ENCODE measurements around the gene MRPS14. TPM values are rescaled to one million over a fixed set of nuclear protein-coding genes. Genes with fewer than 3 reads are reported as not detected.
"Not testable (repeated sequence)": the region's sequence is repeated elsewhere in the genome, so short reads cannot be mapped to it uniquely, and the experiment has no call there.

Gene MRPS14
- total RNA-seq, 1 donor from 2014 or later, result 35.5 TPM

DNA sequence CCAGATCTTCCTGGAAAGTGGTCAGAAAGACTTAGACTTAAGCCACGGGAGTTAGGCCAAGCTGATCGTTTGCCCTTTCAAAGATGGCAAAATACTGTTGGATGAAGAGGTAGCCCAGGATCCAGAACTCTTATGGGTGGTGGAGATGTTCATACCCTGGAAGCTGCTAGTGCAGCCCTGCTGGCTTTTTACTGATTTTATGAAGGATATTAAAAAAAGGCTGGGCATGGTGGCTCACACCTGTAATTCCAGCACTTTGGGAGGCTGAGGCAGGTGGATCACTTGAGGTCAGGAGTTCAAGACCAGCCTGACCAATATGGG lies 657 bp upstream of the MRPS14 start:
- DNase-seq (ENCODE audit: low spot score), result not testable (repeated sequence)

DNA sequence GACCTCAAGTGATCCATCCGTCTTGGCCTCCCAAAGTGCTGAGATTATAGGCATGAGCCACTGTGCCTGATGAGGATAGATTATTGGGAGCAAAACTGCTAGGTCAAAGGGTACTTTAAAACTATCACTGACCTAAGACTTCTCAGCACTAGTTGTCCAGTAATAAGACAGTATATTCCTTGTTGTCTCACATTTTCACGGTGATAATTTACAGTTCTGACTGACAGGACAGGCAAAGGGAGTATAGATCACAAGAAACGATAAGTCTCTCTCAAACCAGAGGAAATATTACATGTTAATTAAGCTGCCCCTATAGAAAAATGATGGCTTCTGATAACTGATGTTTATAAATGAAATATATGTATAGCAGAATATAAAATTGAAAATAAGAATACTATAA lies 3.7 kb downstream of the MRPS14 start:
- DNase-seq (ENCODE audit: low spot score), result no peak

DNA sequence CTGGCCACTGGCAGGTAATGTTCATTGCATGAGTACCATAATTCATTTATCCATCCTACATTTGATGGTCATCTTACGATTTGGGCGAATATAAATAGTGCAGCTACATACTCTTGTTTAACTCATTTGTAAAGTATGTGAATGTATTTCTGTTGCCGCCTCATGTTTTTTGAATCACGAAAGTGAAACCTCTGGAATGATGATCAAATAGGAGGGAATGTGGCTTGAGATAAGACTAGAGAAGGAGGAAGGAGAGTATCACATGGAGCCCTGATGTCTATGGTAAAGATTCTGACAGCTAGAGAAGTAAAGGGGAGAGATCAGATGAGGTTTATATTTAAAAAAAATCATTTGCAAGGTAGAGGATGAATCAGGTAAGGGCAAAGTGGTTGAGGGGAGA lies 8.0 kb downstream of the MRPS14 start:
- DNase-seq (ENCODE audit: low spot score), result no peak

DNA sequence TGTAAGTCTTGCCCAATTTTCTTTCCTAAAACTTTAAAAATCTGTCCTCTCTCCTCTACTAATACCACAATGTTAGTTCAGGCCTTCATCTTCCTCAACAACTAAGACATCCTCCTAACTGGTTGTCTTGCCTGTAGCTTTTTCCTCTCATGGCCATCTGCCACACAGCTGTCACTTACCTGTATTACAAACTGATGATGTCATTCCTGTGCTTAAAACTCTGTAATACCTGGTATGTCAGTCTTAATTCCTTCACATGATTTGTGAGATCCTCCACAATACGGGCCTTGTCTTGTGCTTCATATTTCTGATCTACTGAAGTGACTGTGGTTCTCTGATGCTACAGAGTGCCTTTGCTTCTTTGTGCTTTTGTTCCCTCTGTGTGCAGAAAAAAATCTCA lies 9.8 kb downstream of the MRPS14 start:
- DNase-seq (ENCODE audit: low spot score), result no peak

DNA sequence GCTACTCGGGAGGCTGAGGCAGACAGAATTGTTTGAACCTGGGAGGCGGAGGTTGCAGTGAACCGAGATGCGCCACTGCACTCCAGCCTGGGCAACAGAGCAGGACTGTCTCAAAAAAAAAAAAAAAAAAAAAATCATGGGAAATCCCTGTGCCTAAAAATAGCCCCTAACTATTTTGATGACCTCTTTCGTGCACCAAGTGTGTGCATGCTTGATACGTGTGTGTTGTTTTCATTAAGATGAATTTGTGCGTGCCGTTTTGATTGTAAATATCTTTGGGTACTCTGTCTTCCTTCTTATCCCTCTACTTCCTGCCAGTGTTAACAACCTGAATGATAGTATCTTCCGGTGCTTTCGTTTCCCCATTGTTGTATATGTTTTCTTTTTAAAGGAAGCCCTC lies 13.7 kb downstream of the MRPS14 start:
- no peak for DNase-seq (ENCODE audit: low spot score)

DNA sequence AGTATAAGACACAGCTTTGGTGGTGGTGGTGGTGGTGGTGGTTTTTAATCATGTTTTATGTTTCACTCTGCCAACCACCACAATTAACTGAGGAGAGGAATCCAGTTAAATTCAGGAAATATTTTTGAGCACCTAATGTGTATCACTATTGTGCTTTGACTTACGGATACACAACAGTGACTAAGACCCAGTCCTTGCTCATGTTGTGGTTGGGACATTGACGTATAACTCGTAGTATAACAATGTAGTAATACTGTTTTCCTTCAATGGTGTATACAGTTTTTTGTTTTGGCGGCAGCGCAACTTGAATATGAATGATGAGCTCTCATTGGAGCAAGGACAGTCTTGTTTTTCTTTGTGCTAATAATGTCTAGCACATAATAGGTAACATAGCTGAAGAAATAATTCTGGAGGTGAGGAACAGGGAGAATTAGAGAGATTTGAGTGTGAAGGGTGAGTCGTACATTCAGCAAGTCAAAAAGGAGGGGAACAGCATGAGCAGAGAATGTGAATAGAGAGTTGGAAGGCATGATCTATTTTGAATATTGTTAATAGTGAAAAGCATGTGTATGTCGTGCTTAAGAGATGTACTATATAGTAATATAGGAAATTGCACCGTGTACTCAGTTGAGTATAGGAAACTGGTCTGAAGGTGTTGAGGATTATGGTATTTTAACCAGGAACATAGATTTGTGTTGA lies 18.0 kb downstream of the MRPS14 start:
- no peak for DNase-seq (ENCODE audit: low spot score)

DNA sequence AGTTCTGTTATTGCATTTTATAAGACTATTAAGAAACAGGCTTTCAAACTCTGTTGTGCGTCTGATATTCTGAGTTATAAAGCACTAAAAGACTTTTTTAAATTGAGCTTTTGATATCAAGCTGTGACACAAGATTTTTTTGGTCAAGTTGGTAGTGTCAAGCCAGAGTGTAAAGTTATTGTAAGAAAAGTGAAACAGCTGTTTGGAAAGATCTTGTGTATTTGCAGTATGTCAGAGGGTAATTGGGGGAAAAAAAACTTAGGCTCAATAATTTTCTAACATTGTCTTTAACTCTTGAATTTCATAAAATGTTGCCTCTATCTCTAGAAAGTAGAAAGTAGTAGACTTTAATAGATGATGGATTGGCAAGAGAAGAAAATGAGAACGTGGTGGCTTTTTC lies 19.7 kb downstream of the MRPS14 start:
- no peak for DNase-seq (ENCODE audit: low spot score)

DNA sequence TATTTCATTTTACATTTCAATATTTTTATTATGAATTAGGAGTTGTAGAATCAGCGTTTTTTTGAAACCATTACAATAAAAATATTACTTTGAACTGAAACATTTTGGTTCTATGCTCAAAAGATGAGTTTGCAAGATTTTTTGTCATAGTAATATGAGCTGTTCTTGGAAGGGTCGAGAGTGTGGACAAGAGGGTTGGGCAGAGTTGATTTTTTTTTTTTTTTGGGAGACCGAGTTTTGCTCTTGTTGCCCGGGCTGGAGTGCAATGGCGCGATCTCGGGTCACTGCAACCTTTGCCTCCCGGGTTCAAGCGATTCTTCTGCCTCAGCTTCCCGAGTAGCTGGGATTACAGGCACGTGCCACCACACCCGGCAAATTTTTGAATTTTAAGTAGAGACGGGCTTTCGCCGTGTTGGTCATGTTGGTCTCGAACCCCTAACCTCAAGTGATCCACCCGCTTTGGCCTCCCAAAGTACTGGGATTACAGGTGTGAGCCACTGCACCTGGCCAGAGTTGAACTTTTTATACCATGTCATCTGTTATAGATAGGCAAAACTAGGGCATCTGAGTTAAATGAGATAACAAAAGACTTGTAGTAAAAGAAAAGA lies 20.2 kb downstream of the MRPS14 start:
- no peak for DNase-seq (ENCODE audit: low spot score)

DNA sequence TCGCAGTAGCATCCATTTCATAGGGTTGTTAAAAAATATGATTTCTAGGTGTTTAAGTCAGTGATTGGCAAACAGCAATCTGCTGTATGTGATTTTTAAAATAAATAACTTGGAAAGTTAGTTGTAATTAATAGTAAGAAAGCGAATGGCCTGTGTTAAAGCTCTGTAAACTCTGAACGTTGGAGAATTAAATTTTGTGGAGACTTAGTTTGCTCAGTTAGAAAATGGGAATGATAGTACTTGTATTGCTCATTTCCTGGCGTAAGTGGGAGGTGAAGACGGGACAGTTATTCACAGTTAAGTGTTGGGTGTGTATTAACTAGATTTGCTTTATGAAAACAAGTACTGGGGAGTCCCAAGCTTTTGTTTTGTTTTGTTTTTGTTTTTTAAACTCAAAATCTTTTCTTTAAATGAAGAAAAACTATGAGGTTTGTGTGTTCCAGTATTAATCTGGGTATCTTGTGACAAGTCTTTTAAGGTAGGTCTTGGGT lies 22.5 kb downstream of the MRPS14 start:
- DNase-seq (ENCODE audit: low spot score), result no peak

DNA sequence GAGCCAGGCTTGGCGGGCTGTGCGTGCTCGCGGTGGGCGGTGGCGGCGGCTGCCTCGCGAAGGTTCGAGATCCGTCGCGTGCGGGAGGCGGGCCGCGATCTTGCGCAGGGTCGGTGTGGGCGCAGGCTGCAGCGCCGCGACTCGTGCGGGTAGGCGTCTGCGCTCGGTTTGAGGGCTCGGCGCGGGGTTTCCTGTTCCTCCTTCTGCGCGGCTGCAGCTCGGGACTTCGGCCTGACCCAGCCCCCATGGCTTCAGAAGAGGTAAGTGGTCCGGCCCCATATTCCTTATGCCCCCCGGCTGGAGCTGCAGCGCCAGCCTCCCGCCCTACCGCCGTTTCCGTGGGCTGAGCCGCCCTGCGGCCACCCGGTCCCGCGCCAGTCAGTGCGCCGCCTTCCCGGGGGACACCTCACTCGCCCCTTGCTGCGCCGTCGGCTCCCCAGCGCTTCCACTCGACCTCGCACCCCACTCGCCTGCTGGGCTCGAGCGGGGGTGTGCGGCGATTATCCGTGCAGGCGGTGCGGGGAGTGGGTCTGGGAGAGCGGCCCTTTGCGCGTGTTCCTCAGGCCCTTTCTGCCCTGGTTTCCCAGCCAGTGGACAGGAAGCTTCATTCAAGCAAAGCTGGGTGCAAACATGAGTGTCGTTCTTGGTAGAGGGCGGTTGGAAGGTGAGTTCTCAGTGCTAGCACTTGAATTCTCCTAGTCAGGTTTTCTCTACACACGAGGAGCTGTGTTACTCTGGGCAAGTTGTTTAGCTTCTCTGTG lies 23.1 kb downstream of the MRPS14 start, which contains the start of gene CACYBP:
CACYBP (plus strand) TSS at position 12 of the 761 bp plus-strand sequence; CDS start at position 246, 234 bp downstream.
- peak; percentile 47 for DNase-seq (ENCODE audit: low spot score)

DNA sequence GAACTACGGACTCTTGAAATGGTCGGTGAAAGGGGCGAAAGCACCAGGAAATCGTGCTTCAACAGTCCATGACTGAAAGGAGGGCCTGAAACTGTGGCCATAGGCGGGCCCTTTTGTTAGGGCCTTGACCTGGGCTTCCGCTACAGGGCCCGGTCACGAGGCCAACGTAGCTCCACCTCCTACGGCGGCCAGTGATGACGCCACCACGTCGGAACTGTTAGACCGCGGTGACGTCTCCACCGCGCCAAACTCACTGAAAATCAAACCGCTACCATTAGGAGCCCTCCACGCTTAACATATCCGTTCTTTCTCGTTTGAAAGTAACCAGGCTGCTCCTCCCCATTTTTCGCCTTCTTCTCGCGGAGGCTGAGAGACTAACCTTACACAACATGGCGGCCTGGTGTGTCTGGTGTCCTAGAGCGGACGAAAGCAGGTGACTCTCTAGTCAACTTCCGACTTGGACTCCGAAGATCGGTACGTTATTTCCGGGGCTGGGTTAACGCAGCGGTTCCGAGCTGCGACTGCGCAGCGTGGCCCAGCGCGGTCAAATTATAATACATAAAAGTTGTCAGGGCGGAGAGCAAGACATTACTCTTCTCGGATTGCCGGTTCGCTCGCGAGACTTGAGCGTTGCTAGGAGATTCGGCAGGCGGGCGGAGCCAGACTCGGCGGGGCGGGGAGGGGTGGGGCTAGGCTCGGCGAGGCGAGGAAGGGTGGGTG lies 23.8 kb downstream of the MRPS14 start:
- peak; percentile 99 for DNase-seq (ENCODE audit: low spot score)

DNA sequence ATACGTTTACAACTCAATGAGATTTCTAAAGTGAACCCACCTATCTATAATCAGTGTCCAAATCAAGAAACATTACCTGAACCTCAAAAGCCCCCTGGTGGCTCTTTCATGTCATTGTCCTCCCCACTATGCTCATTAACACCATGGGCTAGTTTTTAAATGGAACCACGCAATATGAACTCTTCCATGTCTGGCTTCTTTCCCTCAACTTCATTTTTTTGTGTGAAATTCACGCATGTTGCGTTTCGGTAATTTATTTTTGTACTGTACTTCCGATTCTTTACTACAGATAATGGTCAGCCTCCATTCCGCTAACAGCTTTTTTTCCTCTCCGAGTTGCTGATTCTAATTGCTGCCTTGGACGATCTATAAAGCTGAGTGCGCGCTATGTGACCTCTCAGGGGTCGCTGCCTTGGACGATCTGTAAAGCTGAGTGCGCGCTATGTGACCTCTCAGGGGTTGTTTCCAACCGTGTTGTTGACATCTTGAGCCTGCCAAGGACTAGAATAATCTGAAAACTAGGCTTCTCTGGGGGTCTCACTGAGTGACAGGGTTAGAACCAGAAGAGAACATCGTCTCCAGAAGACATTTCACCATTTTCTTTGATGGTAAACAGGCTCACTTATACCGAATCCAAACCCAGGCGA lies 24.5 kb downstream of the MRPS14 start:
- peak; percentile 47 for DNase-seq (ENCODE audit: low spot score)

DNA sequence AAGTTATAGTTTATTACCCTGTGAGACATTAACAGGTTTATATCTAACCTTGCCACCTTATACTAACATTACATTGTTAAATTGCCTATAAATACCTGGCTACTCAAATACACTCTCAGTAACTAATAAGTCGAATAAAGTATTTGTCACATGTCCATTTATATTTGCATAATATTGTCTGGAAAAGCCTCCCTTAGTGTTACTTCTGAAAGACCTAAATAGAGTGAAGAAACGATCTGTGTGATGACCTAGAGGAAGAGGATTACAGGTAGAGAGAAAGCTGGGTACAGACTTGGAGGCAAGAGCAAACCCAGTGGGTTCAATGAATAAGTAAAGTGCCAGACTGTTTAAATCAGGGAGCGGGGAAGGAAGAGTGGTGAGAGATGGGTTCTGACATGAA lies 26.2 kb downstream of the MRPS14 start:
- no peak for DNase-seq (ENCODE audit: low spot score)

DNA sequence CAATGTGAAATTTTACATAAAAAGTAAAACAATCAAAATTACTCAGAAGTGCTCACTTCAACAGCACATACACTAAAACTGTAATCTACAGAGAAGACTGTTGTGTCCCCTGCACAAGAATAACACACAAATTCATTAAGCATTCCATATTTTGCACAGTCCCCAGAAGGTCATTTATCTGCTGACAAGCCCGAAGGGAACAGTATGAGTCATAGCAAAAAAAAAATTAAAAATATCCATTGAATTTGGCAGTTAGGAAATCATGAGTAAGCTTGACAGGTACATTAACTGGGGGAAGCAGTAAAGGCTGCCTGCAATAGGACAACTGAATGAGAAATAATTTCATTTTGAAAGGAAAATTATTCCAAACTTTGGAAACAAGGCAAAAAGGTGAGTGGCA lies 26.7 kb downstream of the MRPS14 start:
- no peak for DNase-seq (ENCODE audit: low spot score)

DNA sequence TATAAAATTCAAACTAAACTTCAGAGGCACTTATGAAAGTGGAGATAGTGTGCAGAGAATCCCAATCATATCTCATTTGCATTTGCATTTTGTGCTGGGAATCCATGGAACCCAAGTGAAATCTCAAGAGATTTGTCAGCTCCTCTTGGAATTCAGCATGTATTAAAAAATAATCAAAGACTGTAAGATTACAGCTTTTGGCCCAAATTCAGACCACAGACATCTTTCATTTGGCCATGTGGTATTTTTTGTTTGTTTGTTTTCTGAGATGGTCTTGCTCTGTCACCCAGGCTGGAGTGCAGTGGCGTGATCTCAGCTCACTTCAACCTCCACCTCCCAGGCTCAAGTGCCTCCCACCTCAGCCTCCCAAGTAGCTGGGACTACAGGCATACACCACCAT lies 27.3 kb downstream of the MRPS14 start:
- DNase-seq (ENCODE audit: low spot score), result no peak

DNA sequence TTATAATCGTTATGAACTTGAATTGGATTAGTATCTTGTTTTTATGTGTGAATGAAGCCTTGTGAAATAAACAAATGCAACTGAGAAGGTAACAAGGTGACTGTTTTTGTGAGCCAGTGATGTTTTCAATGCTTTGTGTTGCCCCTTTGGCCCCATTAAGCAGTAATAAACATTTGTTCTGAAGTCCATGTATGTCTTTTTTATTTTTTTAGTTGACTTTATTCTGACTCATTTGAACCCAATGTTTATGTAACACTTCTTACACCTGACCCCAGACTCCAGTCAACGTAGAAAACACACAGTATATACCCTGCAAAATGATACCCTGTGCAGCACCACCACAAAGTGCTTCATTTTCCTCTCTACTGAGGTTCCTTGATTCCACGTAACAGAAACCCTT lies 28.1 kb downstream of the MRPS14 start:
- DNase-seq (ENCODE audit: low spot score), result no peak

DNA sequence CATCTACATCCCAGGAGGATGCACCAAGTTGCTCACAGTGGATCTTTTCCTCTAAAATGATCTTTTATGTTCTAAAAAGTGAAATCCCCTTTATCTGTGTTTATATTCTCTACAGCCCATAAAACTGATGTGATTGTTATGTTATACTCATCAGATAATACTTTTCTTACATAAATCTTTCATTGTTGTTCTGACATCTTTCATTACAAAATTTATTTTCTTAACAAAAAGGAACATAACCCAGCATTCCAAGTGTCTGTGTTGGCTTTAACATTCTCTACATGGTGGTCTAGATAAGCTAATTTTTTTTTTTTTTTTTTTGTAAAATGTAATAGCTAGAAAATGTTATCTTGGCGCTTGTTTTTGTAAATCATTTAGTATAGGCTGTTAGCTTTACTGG lies 31.8 kb downstream of the MRPS14 start:
- no peak for DNase-seq (ENCODE audit: low spot score)

DNA sequence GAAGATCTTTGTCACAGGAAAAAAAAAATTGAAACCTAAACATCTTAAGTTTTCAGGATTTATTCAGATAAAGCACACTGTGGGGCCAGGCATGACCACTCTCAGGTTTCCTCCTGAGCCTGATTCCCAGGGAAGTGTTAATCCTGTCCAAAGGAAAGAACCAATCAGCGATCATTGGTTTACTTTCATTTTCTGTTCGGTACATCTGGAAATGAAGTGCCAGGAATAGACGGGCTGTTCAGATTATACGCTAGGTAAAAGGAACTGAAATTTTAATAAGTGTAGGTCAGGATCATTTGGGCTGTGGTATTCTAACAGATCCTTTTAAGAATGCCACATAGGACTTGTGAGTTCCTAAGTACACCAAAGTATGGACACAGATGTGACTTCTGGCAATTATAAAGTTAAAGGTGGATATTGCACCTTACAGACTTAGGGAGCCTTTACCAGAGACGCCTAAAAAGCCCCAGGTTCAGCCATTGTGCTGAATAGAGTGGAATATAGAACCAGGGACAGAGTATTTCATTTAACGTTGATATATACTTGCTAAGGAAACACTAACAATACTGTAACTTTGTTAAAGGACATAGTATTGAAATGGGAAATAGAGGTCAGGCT lies 32.7 kb downstream of the MRPS14 start:
- DNase-seq (ENCODE audit: low spot score), result no peak

DNA sequence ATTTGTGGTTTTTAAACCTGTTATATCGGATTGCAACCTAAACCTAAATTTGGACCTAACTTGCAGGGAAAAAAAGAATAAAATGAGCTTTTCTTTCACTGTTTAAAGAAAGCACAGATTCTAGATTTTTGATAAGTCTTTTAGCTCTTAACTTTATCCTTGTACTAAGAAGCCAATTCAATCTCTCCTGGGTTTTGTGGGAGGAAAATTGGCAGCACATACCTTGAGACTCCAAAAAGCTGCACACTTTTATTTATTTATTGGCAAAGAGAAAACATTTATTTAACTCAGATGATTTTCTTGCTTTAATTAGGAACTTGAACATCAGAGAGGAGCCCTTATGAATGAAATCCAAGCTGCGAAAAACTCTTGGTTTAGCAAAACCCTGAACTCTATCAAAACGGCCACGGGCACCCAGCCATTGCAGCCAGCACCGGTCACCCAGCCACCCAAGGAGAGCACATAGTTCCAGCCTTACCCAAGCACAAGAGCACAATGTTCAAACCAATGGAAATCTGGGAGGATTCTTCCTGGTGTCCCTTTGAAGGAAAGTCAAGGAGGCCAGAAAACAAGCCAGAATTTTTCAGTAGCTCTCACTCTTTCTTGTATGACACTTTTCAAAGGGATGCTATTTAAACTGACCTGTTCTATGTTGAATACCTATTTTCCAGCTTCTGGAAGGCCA lies 33.5 kb downstream of the MRPS14 start:
- no peak for DNase-seq (ENCODE audit: low spot score)

DNA sequence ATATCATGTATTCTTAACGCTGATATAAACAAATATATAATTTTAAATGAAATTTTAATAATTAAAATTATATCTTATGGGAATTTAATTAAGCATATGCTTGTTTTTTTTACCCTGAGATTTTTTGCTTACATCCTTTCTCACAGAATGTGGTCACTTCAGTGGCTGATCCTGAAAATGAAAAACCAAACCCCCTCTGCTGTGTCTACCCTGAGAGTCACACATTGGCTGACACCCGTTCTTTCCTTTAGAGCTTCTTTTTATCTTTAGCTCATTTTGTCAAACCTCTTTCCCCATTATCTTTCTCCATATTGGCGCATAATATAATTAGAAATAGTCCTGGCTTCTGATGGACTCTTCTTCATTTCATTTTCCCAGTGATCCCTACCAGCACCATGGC lies 34.2 kb downstream of the MRPS14 start:
- no peak for DNase-seq (ENCODE audit: low spot score)

DNA sequence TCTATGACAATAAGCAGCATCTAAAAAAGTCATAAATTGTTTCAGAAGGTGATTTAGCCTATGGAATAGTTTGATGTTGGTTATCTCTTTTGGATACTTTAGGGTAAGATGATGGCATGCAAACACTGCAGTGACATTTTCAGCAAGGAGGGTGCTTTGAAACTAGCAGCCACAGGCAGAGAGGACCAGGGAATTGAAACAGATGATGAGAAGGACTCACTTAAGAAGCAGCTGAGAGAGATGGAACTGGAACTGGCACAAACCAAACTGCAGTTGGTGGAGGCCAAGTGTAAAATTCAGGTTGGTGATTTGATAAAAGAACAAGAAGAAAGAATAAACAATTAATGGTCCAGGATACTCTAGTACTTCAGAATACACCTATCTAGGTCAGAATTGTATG lies 34.7 kb downstream of the MRPS14 start:
- DNase-seq (ENCODE audit: low spot score), result no peak
